GM18868 (cell line): Measurements from ENCODE around the gene RABGGTA.
A peak's percentile ranks its signal among the peaks of the same experiment; 100 is the strongest.

ENCODE experiments used
- ATAC-seq: cut with Tn5 transposase; IDR thresholded peaks from one replicate; pipeline ENCODE4 v1.9.1; 2021; ENCODE audit warnings: mild to moderate bottlenecking, moderate library complexity; ENCODE audit not compliant: unreplicated experiment

RABGGTA gene

GRCh38 chr14:24307156-24307574 lies 35.8 kb upstream of the RABGGTA start:
- no peak for ATAC-seq

- ATAC-seq = no peak
These were observed 32.6 kb upstream of the RABGGTA start for GRCh38 chr14:24304019-24304387.

DNA sequence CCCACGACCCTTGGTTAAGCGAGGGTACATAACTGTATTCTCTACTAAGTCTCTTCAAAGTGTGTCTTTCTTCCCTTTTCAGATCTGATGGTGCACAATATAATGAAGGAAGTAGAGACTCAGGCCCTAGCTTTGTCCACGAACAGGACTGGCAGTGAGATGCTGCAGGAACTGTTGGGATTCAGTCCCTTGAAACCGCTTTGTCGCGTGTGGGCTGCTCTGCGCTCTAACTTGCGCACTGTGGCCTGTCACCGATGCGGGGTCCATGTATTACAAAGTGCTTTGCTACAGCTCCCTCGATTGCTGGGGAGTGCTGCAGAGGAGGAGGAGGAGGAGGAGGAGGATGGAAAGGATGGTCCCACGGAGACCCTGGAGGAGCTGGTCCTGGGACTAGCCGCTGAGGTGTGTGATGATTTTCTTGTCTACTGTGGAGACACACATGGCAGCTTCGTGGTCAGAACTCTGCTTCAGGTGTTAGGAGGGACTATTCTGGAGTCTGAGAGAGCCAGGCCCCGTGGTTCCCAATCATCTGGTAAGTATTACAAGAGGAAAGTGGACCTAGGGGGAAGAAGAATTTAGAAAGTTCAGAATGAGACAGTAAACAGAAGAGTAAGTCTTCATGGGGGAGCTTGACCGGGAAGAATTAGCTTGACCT lies 29.1 kb upstream of the RABGGTA start:
- no peak for ATAC-seq

DNA sequence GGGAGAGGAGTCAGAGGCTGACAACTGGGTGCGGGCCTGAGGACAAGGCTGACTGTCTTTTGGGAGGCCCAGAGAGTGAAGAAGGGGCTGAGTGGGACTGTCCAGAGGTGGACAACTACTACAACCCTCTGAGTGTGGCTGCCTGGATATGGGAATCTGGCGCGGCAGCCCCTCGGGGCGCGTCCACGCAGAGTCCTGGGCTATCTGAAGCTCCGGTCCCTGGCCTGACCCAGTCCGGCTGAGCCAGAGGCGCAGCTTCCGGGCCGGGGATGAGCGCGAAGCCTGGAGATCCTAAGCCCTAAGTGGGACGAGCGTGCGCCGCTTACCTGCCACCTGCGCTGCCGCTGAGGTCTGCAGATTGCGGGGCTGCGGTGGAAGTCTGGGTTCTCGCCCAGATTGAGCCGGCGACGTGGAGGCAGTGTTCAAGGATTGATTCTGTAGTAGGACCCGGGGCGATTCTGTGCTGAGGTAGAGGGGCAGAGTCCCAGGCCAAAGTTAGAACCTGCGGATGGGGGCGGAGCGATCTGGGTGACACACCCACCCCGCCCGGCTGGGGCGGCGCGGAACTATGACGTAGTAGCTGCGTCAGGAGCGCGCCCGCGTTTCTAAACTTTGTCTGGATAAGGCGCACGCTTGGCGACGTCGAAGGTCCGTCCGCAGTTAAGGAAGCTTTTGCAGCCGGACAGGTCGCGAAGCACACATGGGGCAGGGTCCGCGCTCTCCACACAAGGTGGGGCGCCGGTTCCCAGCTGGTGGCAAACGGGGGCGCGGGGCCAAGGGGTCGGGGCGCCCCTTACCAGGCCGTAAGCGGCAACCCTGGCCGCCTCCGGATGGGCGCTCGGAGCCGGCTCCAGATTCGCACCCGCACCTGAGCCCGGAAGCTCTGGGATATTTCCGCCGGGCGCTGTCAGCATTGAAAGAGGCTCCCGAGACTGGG lies 28.1 kb upstream of the RABGGTA start, which contains the start of the genes DHRS1 and NOP9:
Gene DHRS1 (minus strand): TSS at position 526 of the 937 bp plus-strand sequence. CDS start 674 bp downstream, outside the sequence.
Gene NOP9 (plus strand): TSS at position 596 of the 937 bp plus-strand sequence. CDS start 105 bp downstream, at position 701.
- peak; percentile 63 for ATAC-seq

DNA sequence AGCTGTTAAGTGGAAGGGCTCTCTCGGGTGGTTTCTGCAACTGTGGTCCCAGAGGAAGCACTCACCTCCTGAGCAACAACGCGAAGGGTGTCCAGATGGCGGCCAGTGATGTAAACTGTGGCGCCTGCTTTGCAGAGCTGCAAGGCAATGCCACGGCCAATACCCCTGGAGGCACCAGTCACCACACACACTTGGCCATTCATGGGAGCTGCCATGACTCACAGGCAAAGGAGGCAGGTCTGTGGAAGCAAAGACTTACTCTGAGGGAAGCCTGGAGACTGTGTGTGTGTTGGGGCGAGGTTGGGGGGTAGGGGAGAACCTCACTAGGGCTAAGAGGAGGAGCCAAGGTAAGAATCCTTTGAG lies 27.5 kb upstream of the RABGGTA start:
- ATAC-seq = peak; percentile 3

- peak; percentile 29 for ATAC-seq
These were observed 26.0 kb upstream of the RABGGTA start for GRCh38 chr14:24297190-24297964.

GRCh38 chr14:24296341-24297157 lies 25.2 kb upstream of the RABGGTA start:
- peak; percentile 74 for ATAC-seq

DNA sequence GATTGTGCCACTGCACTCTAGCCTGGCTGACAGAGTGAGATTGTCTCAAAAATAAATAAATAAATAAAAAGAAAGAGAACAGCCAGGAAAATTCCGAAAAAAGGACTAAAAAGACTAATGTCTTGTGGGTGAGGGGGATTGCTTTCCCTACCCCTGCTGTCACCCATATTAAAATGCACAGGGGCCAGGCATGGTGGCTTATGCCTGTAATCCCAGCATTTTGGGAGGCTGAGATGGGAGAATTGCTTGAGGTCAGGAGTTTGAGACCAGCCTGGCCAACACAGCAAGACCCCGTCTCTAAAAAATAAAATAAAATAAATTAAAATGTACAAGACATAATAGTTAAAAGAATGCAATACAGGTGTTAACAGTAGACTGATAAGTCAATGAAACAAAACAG lies 22.1 kb upstream of the RABGGTA start:
- no peak for ATAC-seq

DNA sequence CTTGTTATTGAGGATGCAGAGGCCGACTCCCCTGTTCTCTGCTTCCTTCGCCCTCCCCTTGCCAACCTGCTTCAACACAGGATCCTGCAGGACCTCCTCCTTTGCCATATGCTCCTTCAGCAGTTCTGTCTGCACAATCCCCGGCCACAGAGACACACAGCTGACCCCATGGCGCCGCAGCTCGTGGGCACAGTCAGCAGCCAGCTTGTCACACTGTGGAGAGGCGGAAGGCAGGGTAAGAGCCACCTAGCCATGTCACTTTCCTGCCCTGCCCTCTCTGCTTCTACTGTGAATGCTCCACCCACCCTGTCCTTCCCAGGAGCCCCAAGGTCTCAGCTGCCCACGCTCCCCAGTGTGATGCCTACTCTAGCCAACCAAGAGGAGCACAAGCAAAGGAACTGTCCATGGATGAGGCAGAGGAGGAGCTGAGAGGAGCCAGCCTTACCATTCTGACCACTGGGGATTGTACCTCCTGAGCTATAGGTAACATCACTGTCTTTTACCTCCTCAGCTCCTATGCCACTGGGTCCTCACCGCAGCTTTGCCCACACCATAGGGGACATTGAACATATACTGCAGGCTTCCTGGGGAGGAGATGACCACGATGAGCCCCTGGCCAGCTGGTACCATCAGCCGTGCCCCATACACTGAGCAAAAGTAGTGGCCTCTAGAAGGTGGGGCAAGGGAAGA lies 20.9 kb upstream of the RABGGTA start:
- no peak for ATAC-seq

DNA sequence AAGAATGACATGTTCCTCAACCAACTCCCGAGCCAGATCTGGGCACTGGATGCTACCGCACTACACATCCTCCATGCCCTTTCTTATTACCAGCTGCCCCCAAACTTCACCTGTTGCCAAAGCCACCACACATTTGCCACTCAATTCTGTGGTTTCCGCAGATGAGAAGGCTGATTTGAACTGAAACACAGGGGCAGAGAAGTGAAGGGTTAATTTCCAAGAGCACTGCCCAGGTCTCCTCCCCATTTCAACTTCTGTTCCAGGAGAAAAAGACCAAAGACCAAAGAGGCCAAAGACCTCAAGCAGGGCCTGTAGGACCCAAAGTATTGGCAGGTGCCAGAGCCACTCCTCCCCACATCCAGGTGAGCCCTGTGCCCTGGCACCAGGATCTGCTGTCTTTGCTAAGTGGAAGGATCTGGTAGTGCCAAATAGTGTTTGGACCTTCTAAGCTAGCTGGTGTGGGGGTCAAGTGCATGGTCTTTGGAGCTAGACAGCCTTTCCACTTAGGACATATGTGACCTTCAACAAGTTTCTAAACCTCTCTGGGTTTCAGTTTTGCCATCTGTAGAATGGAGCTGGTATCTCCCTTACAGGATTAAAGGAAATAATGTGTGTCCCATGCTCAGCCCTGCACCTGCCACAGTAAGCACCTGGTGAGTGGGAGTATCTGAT lies 20.2 kb upstream of the RABGGTA start:
- no peak for ATAC-seq

- no peak for ATAC-seq
These were observed 19.3 kb upstream of the RABGGTA start for GRCh38 chr14:24290746-24291145.

GRCh38 chr14:24289649-24290280 lies 18.4 kb upstream of the RABGGTA start:
- peak; percentile 88 for ATAC-seq

- ATAC-seq = no peak
These were observed 15.6 kb upstream of the RABGGTA start for GRCh38 chr14:24286996-24287395.

DNA sequence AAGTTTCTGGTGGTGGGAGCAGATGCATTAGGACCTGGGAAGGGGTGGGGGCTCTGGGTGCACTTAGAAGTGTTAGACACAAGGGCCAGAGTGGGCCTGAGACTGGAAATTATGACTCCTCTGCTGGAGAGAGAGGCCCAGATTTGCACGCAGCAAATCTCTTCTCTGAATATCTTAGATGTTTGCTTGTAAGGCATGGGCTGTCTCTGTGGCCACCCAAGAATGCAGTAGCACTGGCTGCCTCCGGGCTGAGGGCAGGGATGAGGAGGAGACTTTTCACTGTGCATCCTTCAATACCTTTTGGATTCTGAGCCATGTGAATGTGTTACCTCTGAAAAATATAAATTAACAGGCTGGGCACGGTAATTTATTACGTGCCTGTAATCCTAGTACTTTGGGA lies 14.0 kb upstream of the RABGGTA start:
- no peak for ATAC-seq

DNA sequence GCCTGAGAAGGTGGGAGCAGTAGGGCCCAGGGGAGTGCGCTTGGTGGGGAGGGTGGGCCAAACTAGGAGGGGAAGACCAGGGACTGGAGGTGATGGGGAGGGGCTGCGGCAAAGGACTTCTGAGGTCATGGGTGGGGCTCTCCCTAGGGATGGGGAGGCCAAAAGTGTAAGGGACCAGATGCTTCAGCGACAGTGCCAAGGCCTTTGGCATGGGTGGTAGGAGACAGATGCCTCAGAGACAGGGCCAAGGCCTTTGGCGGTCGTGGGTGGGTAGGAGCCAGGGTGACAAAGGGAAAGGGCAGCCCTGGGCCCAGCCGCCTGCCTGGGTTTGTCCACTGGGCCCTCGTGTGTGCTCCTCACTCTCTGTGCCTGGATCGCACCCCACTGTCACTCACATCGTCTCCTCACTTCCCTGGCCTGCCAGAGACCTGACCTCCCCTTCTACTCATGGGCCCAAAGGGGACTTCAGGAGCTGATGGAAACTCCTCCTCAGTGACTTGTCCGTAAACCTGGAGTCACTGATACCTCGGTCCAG lies 13.2 kb upstream of the RABGGTA start:
- ATAC-seq = no peak

DNA sequence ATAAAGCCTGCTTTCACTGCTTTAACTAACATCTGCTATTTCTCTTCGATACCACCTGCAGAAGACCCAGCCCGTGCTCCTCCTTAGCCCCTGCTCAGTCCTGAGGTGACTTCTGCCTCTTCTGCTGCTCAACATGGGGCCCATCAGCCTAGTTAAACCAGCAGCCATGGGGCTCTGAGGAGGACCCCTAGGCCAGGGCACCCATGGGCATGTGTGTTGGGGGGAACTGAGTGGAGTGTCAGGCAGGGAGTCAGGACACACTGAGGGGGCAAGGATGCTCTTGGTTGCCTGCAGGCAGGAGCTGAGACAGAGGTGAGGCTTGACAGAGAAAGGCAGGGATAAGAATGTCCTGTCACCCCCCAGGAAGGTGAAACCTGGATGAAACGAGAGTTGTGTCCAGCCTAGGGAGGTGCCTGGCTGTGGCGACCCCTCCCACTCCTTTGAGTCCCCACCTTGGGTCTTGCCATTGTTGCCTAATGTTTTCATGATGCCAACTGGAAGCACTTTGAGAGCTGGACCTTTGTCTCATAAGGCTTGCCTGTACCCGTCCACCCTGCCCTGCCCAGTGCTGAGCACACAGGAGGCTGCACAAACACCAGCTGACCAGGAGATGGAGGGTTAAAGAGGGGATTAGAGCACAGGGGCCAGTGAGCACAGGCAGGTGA lies 12.5 kb upstream of the RABGGTA start:
- no peak for ATAC-seq

DNA sequence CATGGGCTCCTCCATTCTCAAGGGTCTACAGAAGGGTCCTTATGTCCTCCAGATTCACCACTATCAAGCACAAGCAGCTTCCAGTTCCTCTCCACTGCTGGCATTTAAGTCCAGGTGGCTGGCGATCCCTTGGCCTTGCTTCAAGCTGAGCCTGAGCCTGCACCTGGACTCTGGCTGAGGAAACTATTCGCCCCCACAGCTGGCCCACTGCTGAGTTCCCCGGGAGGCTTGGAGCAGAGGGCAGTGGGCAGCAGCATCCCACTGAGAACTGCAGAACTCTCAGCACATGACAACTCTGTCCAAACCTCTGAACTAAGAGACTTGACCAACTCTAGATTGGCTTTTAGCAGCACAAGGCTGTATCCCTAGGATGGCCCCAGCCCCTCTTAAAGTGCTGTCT lies 11.3 kb upstream of the RABGGTA start:
- ATAC-seq = no peak

GRCh38 chr14:24281636-24282035 lies 10.2 kb upstream of the RABGGTA start:
- no peak for ATAC-seq
